GM12878 (cell line): Measurements from ENCODE around the gene CLPSL1. TPM values are rescaled to one million over a fixed set of nuclear protein-coding genes. Genes with fewer than 3 reads are reported as not detected.

Experiments used
- ATAC-seq: fragments of 200-7000 bp; cut with Tn5 transposase; 3 replicates; pipeline ENCODE4 v1.9.1; 2020; ENCODE audit warnings: mild to moderate bottlenecking, moderate library complexity
- BruUV-seq: library from RNA; stranded (reverse); fragments of 400-500 nt; replicated peaks from 2 replicates; lab custom pipeline; 2021; lab: Mats Ljungman, UMichigan
- CTCF ChIA-PET: fragments of 300-600 bp; sonication (Branson Sonifier 250); formaldehyde crosslinking; extraction: SDS; loops from one replicate; lab custom pipeline; 2021; ENCODE audit warnings: inconsistent platforms; lab: Yijun Ruan, JAX
- POLR2A ChIA-PET: fragments of 350-600 bp; formaldehyde crosslinking; extraction: SDS; loops from one replicate; lab custom pipeline; 2021; ENCODE audit warnings: inconsistent platforms; lab: Charles Lee
- RAD21 ChIA-PET: fragments of 300-600 bp; sonication (Branson Sonifier 250); formaldehyde crosslinking; loops from one replicate; lab custom pipeline; 2023; ENCODE audit warnings: antibody characterized with exemption; ENCODE audit not compliant: unreplicated experiment; lab: Charles Lee
- SMC1A ChIA-PET: fragments of 300-600 bp; sonication (Branson Sonifier 250); formaldehyde crosslinking; loops from one replicate; lab custom pipeline; 2023; ENCODE audit not compliant: unreplicated experiment, uncharacterized antibody; lab: Charles Lee
- DNase-seq: peaks from one replicate; pipeline ENCODE4 v3.0.0-alpha.2; 2011; ENCODE audit warnings: low read depth, low spot score
- FAIRE-seq: peaks from 3 replicates; lab custom pipeline; 2011; peaks lifted over from hg19 to GRCh38; lab: Jason Lieb, UNC
- H2AFZ ChIP-seq: 2 replicates; pipeline ENCODE4 v1.6.0; 2011; ENCODE audit warnings: low read depth, low read length, control low read depth; ENCODE audit not compliant: control insufficient read depth
- H3K27ac ChIP-seq: 2 replicates; pipeline ENCODE4 v1.5.1; 2011; ENCODE audit warnings: control low read depth; ENCODE audit not compliant: control insufficient read depth, insufficient read depth
- H3K27me3 ChIP-seq, 2 experiments: replicated peaks in 1 of 2; 2 replicates each; pipeline versions ENCODE4 v1.6.0 to v1.6.1; 2011; ENCODE audit warnings: low read length in 1 of 2; ENCODE audit not compliant: control insufficient read depth in 2 of 2, insufficient read depth in 2 of 2
- H3K36me3 ChIP-seq, 2 experiments: 2 replicates each; pipeline ENCODE4 v1.5.1; 2011; ENCODE audit warnings: low read length in 1 of 2; ENCODE audit not compliant: control insufficient read depth in 2 of 2, insufficient read depth in 2 of 2
- H3K4me1 ChIP-seq: 2 replicates; pipeline ENCODE4 v1.6.1; 2011; ENCODE audit warnings: mild to moderate bottlenecking, low read length, moderate library complexity, mixed read lengths; ENCODE audit not compliant: control insufficient read depth, insufficient read depth
- H3K4me2 ChIP-seq: 2 replicates; pipeline ENCODE4 v1.6.0; 2011; ENCODE audit warnings: control low read depth; ENCODE audit not compliant: control insufficient read depth, insufficient read depth
- H3K4me3 ChIP-seq: fragments of 200-600 bp; sonication (generic); 2 replicates; pipeline ENCODE4 v1.5.1; 2016
- H3K79me2 ChIP-seq: 2 replicates; pipeline ENCODE4 v1.6.0; 2011; ENCODE audit warnings: low read length; ENCODE audit not compliant: control insufficient read depth, insufficient read depth
- H3K9ac ChIP-seq: 2 replicates; pipeline ENCODE4 v1.8.0; 2011; ENCODE audit warnings: low read length, control low read depth, mixed read lengths; ENCODE audit not compliant: control insufficient read depth, insufficient read depth
- H3K9me3 ChIP-seq: replicated peaks from 3 replicates; pipeline ENCODE4 v1.5.1; 2011; ENCODE audit warnings: mild to moderate bottlenecking, low read length; ENCODE audit not compliant: control insufficient read depth, insufficient read depth
- H4K20me1 ChIP-seq: 2 replicates; pipeline ENCODE4 v1.6.0; 2011; ENCODE audit not compliant: control insufficient read depth, insufficient read depth
- BACH1 ChIP-seq: fragments of 450-650 bp; IDR thresholded peaks from 2 replicates; pipeline ENCODE4 v1.6.1; 2017; ENCODE audit warnings: mild to moderate bottlenecking, borderline replicate concordance
- CEBPB ChIP-seq, 2 experiments: fragments of 150-350 bp in 1 of 2; IDR thresholded peaks; 2 replicates each; pipeline ENCODE4 v1.6.1; 2012 to 2014; ENCODE audit warnings: low read depth in 2 of 2, low read length in 2 of 2, borderline replicate concordance in 1 of 2, inconsistent platforms in 1 of 2
- CHD1 ChIP-seq: IDR thresholded peaks from 2 replicates; pipeline ENCODE4 v1.6.1; 2012; ENCODE audit warnings: low read depth, low read length, improper control_type of control experiment
- CREM ChIP-seq: IDR thresholded peaks from 2 replicates; pipeline ENCODE4 v1.6.1; 2014; ENCODE audit warnings: antibody characterized with exemption, low read depth
- EZH2 ChIP-seq: IDR thresholded peaks from 2 replicates; pipeline ENCODE4 v1.6.1; 2012; ENCODE audit warnings: low read depth, mild to moderate bottlenecking, control low read depth, inconsistent platforms, low read length, borderline replicate concordance; ENCODE audit not compliant: control insufficient read depth
- HCFC1 ChIP-seq: fragments of 150-350 bp; IDR thresholded peaks from 2 replicates; pipeline ENCODE4 v1.6.1; 2014; ENCODE audit warnings: low read length
- HDAC2 ChIP-seq: fragments of 200-600 bp; sonication (generic); IDR thresholded peaks from 2 replicates; pipeline ENCODE4 v1.6.1; 2017
- HDAC6 ChIP-seq: fragments of 200-600 bp; sonication (generic); IDR thresholded peaks from one replicate; pipeline ENCODE4 v1.8.0; 2017; ENCODE audit warnings: antibody characterized with exemption; ENCODE audit not compliant: unreplicated experiment
- MEF2A ChIP-seq: IDR thresholded peaks from 2 replicates; pipeline ENCODE4 v1.6.1; 2011; ENCODE audit warnings: low read depth, mild to moderate bottlenecking, low read length, moderate library complexity; ENCODE audit not compliant: insufficient read depth
- MYC ChIP-seq: IDR thresholded peaks from 2 replicates; pipeline ENCODE4 v1.6.1; 2011; ENCODE audit warnings: mild to moderate bottlenecking, low read length, moderate library complexity, inconsistent platforms; ENCODE audit not compliant: insufficient read depth, insufficient replicate concordance, insufficient read length, severe bottlenecking
- NR2C1 ChIP-seq: fragments of 450-650 bp; IDR thresholded peaks from 2 replicates; pipeline ENCODE4 v1.6.1; 2017; ENCODE audit warnings: antibody characterized with exemption, mild to moderate bottlenecking, moderate library complexity
- NR2F1 ChIP-seq: fragments of 450-650 bp; conservative IDR thresholded peaks from 2 replicates; pipeline ENCODE4 v1.6.1; 2017; ENCODE audit warnings: mild to moderate bottlenecking
- TAF1 ChIP-seq: IDR thresholded peaks from 2 replicates; pipeline ENCODE4 v1.6.1; 2011; ENCODE audit warnings: mild to moderate bottlenecking, low read depth, low read length, borderline replicate concordance
- TCF3 ChIP-seq: IDR thresholded peaks from 2 replicates; pipeline ENCODE4 v1.6.1; 2012; ENCODE audit warnings: low read depth, mild to moderate bottlenecking, low read length, borderline replicate concordance; ENCODE audit not compliant: insufficient read depth
- ZBTB33 ChIP-seq: fragments of 450-650 bp; IDR thresholded peaks from 2 replicates; pipeline ENCODE4 v1.6.1; 2017; ENCODE audit warnings: mild to moderate bottlenecking
- ZSCAN29 ChIP-seq: fragments of 450-650 bp; IDR thresholded peaks from 2 replicates; pipeline ENCODE4 v1.6.1; 2017; ENCODE audit warnings: mild to moderate bottlenecking, moderate library complexity
- WGBS: methylation state at CpG from one replicate; pipeline ENCODE4 v1.1.6; 2016; ENCODE audit warnings: low lambda C conversion rate; ENCODE audit not compliant: insufficient replicate concordance, insufficient coverage; ENCODE audit errors: missing lambda C conversion rate; 5-methylcytosine and 5-hydroxymethylcytosine counted together
- in situ Hi-C: fragments of 300-500 bp; cut with MboI; formaldehyde crosslinking; loops from 9 replicates; pipeline ENCODE4 v1.14.3; 2018; ENCODE audit warnings: mixed read lengths
- intact Hi-C: fragments of 100-400 bp; cut with micrococcal nuclease; formaldehyde crosslinking; loops from one replicate; pipeline ENCODE4 v1.14.2; 2022; ENCODE audit not compliant: unreplicated experiment
- polyA plus RNA-seq, 11 experiments: library from polyadenylated mRNA; depleted of rRNA in 4 of 11; unstranded in 6 of 11; stranded (reverse) in 5 of 11; fragments of >200 nt; fragmentation: Nextera tagmentation in 4 of 11; fragmentation: Illumina TruSeq in 1 of 11; extraction: Ambion mirVana in 4 of 11; extraction: Trizol in 1 of 11; gene quantifications; 1 replicate in 1 of 11; 2 replicates in 10 of 11; pipeline versions ENCODE4 v1.2.1 to v1.2.3, GENCODE V29; 2011 to 2016; ENCODE audit warnings: inconsistent platforms in 2 of 11, missing spikeins in 2 of 11, low read depth in 1 of 11
- total RNA-seq, 4 experiments: library from RNA; depleted of rRNA in 3 of 4; stranded (reverse); fragments of >200 nt in 3 of 4; fragmentation: Illumina TruSeq in 1 of 4; extraction: Trizol in 1 of 4; gene quantifications; 2 replicates each; pipeline versions ENCODE4 v1.2.1 to v1.2.3, GENCODE V29; 2013 to 2021

The CLPSL1 gene
- total and polyA plus RNA-seq, 10 of the 15 experiments (the other 5 are each of a cell fraction or from before 2014, with no cell fraction given) = not detected

GRCh38 chr6:35784200-35784599 is 3.4 kb downstream of the CLPSL1 start:
- H3K36me3 ChIP-seq = no peaks in the 10 kb centered on the region
- WGBS = 0% methylated on average over 2 of the region's 2 CpGs
- ChIA-PET CTCF (no interaction called here), POLR2A (no interaction called here), SMC1A (no interaction called here), RAD21 (no interaction called here)
- in situ Hi-C loops (no loop called here), intact Hi-C loops (no loop called here)
- DNase-seq = no peak
- no peak overlapping the region for H3K4me2 ChIP-seq
- H3K27ac ChIP-seq = no peak overlapping the region
- no peak for TF ChIP-seq CHD1
- no peak for TF ChIP-seq ZSCAN29
- TF ChIP-seq HDAC2 = no peak
- no peak for TF ChIP-seq EZH2
- TF ChIP-seq MEF2A = no peak
- TF ChIP-seq BACH1 = no peak
- TF ChIP-seq CREM = no peak
- TF ChIP-seq TAF1 = no peak
- TF ChIP-seq HCFC1 = no peak
- TF ChIP-seq NR2C1 = no peak
- no TSS peak for BruUV-seq
- H3K27me3 ChIP-seq = peaks cover 1 to 4% of the 10 kb centered on the region in 2 experiments
- H2AFZ ChIP-seq = no peak overlapping the region
- no peak overlapping the region for H3K4me3 ChIP-seq
- no peaks in the 10 kb centered on the region for H3K9me3 ChIP-seq
- ATAC-seq = no peak
- no peaks in the 10 kb centered on the region for H3K79me2 ChIP-seq
- H4K20me1 ChIP-seq = no peaks in the 10 kb centered on the region
- no peaks in the 10 kb centered on the region for H3K4me1 ChIP-seq
- FAIRE-seq = no peak
- H3K9ac ChIP-seq = no peak overlapping the region

- H3K4me1 ChIP-seq = no peaks in the 10 kb centered on the region
- peaks cover 1 to 4% of the 10 kb centered on the region in 2 experiments for H3K27me3 ChIP-seq
- no peak overlapping the region for H3K27ac ChIP-seq
- DNase-seq (no peak), FAIRE-seq (no peak), ATAC-seq (no peak)
- intact Hi-C loops (no loop called here), in situ Hi-C loops (no loop called here)
- ChIA-PET CTCF (no interaction called here), RAD21 (interaction anchor here (1.6 kb wide), 1 partner anchor 12 kb away, joined by 6 read pairs; no protein-coding TSS in a partner anchor), POLR2A (no interaction called here), SMC1A (no interaction called here)
- H3K4me3 ChIP-seq = no peak overlapping the region
- no peak overlapping the region for H2AFZ ChIP-seq
- BruUV-seq = no TSS peak
- WGBS = 16% methylated on average over 2 of the region's 2 CpGs
- H3K9ac ChIP-seq = no peak overlapping the region
- H3K36me3 ChIP-seq = no peaks in the 10 kb centered on the region
- H3K79me2 ChIP-seq = no peaks in the 10 kb centered on the region
- no peaks in the 10 kb centered on the region for H4K20me1 ChIP-seq
- no peak overlapping the region for H3K4me2 ChIP-seq
- H3K9me3 ChIP-seq = no peaks in the 10 kb centered on the region
- TF ChIP-seq TCF3 = no peak
- no peak for TF ChIP-seq CEBPB (IDR thresholded peaks at IDR 0.05; ENCODE audit: borderline replicate concordance in 1 of 2, low read depth in 2 of 2, low read length in 2 of 2)
- TF ChIP-seq NR2F1 = no peak
- TF ChIP-seq MYC = no peak
- no peak for TF ChIP-seq BACH1
- no peak for TF ChIP-seq ZBTB33
- TF ChIP-seq HDAC6 = no peak
Observed at GRCh38 chr6:35786272-35786671, 5.5 kb downstream of the CLPSL1 start.
